Progenitor cell of endocrine pancreas (in vitro differentiated cells): ENCODE data around the gene CD200R1L. TPM values are rescaled to one million over a fixed set of nuclear protein-coding genes. Genes with fewer than 3 reads are reported as not detected.

Source experiments
- DNase-seq: peaks from one replicate; pipeline ENCODE4 v3.0.0; 2021; ENCODE audit warnings: low spot score; ENCODE audit not compliant: unreplicated experiment
- H3K27ac Mint-ChIP-seq: 2 replicates; pipeline ENCODE4 v1.8.0; 2021; ENCODE audit warnings: mild to moderate bottlenecking, moderate library complexity, mixed read lengths
- H3K27me3 Mint-ChIP-seq: 2 replicates; pipeline ENCODE4 v1.8.0; 2021; ENCODE audit warnings: mixed read lengths
- H3K36me3 Mint-ChIP-seq: 2 replicates; pipeline ENCODE4 v1.8.0; 2022; ENCODE audit warnings: mixed read lengths; ENCODE audit not compliant: insufficient read depth
- H3K4me1 Mint-ChIP-seq: 2 replicates; pipeline ENCODE4 v1.8.0; 2021; ENCODE audit warnings: low read depth, mixed read lengths
- H3K4me3 Mint-ChIP-seq: 2 replicates; pipeline ENCODE4 v1.8.0; 2021; ENCODE audit warnings: low read depth, mild to moderate bottlenecking, moderate library complexity, mixed read lengths
- H3K9me3 Mint-ChIP-seq: 2 replicates; pipeline ENCODE4 v1.8.0; 2021; ENCODE audit warnings: low read depth, mixed read lengths
- CTCF ChIP-seq: fragments of 200-600 bp; sonication (generic); IDR thresholded peaks from one replicate; pipeline ENCODE4 v1.5.0; 2021; ENCODE audit warnings: antibody characterized with exemption, mild to moderate bottlenecking; ENCODE audit not compliant: unreplicated experiment
- total RNA-seq: library from RNA; stranded (reverse); gene quantifications from 2 replicates; pipeline ENCODE4 v1.2.1, GENCODE V29; 2021

Gene CD200R1L
- total RNA-seq, 1 donor from 2014 or later = not detected

- no peak for DNase-seq
- Mint-ChIP-seq H3K9me3 (peaks cover 8% of the 10 kb centered on the region), H3K4me1 (no peaks in the 10 kb centered on the region), H3K27ac (no peak overlapping the region), H3K4me3 (no peak overlapping the region), H3K27me3 (no peaks in the 10 kb centered on the region), H3K36me3 (no peaks in the 10 kb centered on the region)
- no peak for TF ChIP-seq CTCF
Observed at GRCh38 chr3:112881891-112882290, 35.2 kb upstream of the CD200R1L start.

GRCh38 chr3:112875561-112875960 lies 28.9 kb upstream of the CD200R1L start:
- no peaks in the 10 kb centered on the region for H3K4me1 Mint-ChIP-seq
- no peak overlapping the region for H3K4me3 Mint-ChIP-seq
- DNase-seq = no peak
- no peaks in the 10 kb centered on the region for H3K27me3 Mint-ChIP-seq
- H3K36me3 Mint-ChIP-seq = no peaks in the 10 kb centered on the region
- no peak overlapping the region for H3K27ac Mint-ChIP-seq
- TF ChIP-seq CTCF = no peak
- peaks cover 8% of the 10 kb centered on the region for H3K9me3 Mint-ChIP-seq

- no peaks in the 10 kb centered on the region for H3K4me1 Mint-ChIP-seq
- no peaks in the 10 kb centered on the region for H3K27me3 Mint-ChIP-seq
- no peaks in the 10 kb centered on the region for H3K36me3 Mint-ChIP-seq
- no peak for DNase-seq
- no peak overlapping the region for H3K27ac Mint-ChIP-seq
- no peak overlapping the region for H3K4me3 Mint-ChIP-seq
- TF ChIP-seq CTCF = no peak
- H3K9me3 Mint-ChIP-seq = peaks cover 8% of the 10 kb centered on the region
Observed at GRCh38 chr3:112874725-112875124, 28.1 kb upstream of the CD200R1L start.

- Mint-ChIP-seq H3K36me3 (no peaks in the 10 kb centered on the region), H3K4me1 (no peaks in the 10 kb centered on the region), H3K27ac (no peak overlapping the region), H3K27me3 (no peaks in the 10 kb centered on the region), H3K4me3 (no peak overlapping the region), H3K9me3 (peaks cover 9% of the 10 kb centered on the region)
- TF ChIP-seq CTCF = no peak
- DNase-seq = no peak
Observed at GRCh38 chr3:112873632-112874031, 27.0 kb upstream of the CD200R1L start.

- no peak for TF ChIP-seq CTCF
- DNase-seq = no peak
- H3K27me3 Mint-ChIP-seq = no peaks in the 10 kb centered on the region
- no peak overlapping the region for H3K4me3 Mint-ChIP-seq
- no peaks in the 10 kb centered on the region for H3K36me3 Mint-ChIP-seq
- H3K4me1 Mint-ChIP-seq = no peaks in the 10 kb centered on the region
- H3K9me3 Mint-ChIP-seq = peaks cover 12% of the 10 kb centered on the region
- H3K27ac Mint-ChIP-seq = no peak overlapping the region
Observed at GRCh38 chr3:112871735-112872134, 25.1 kb upstream of the CD200R1L start.

- Mint-ChIP-seq H3K27me3 (no peaks in the 10 kb centered on the region), H3K4me3 (no peak overlapping the region), H3K4me1 (no peaks in the 10 kb centered on the region), H3K27ac (no peak overlapping the region), H3K36me3 (no peaks in the 10 kb centered on the region), H3K9me3 (peaks cover 21% of the 10 kb centered on the region)
- no peak for DNase-seq
- no peak for TF ChIP-seq CTCF
Observed at GRCh38 chr3:112865757-112866156, 19.1 kb upstream of the CD200R1L start.
